GM12878 (cell line): ENCODE data around the gene NRSN2. TPM values are rescaled to one million over a fixed set of nuclear protein-coding genes. Genes with fewer than 3 reads are reported as not detected.

ENCODE experiments used
- ATF7 ChIP-seq: fragments of 450-650 bp; IDR thresholded peaks from 2 replicates; pipeline ENCODE4 v1.6.1; 2016; ENCODE audit warnings: low read depth, mild to moderate bottlenecking
- BHLHE40 ChIP-seq, 2 experiments: fragments of 450-650 bp in 1 of 2; IDR thresholded peaks; 2 replicates each; pipeline ENCODE4 v1.6.1; 2011 to 2017; ENCODE audit warnings: low read depth in 2 of 2, borderline replicate concordance in 1 of 2, improper control_type of control experiment in 1 of 2, low read length in 1 of 2, mild to moderate bottlenecking in 1 of 2
- CHD2 ChIP-seq: IDR thresholded peaks from 2 replicates; pipeline ENCODE4 v1.6.1; 2011; ENCODE audit warnings: low read depth, low read length, improper control_type of control experiment, borderline replicate concordance
- CREM ChIP-seq: IDR thresholded peaks from 2 replicates; pipeline ENCODE4 v1.6.1; 2014; ENCODE audit warnings: antibody characterized with exemption, low read depth
- DPF2 ChIP-seq: fragments of 450-650 bp; IDR thresholded peaks from 2 replicates; pipeline ENCODE4 v1.6.1; 2017; ENCODE audit warnings: mild to moderate bottlenecking
- EGR1 ChIP-seq, 2 experiments: IDR thresholded peaks; 1 replicate in 1 of 2; 2 replicates in 1 of 2; pipeline ENCODE4 v1.6.1; 2011 to 2012; ENCODE audit warnings: low read depth in 2 of 2, low read length in 2 of 2, borderline replicate concordance in 1 of 2, mild to moderate bottlenecking in 1 of 2, moderate library complexity in 1 of 2
- ELK1 ChIP-seq: IDR thresholded peaks from 2 replicates; pipeline ENCODE4 v1.6.1; 2012; ENCODE audit warnings: low read depth, low read length, improper control_type of control experiment
- EZH2 ChIP-seq: IDR thresholded peaks from 2 replicates; pipeline ENCODE4 v1.6.1; 2012; ENCODE audit warnings: low read depth, mild to moderate bottlenecking, control low read depth, inconsistent platforms, low read length, borderline replicate concordance; ENCODE audit not compliant: control insufficient read depth
- GATAD2B ChIP-seq: fragments of 450-650 bp; conservative IDR thresholded peaks from 2 replicates; pipeline ENCODE4 v1.6.1; 2017; ENCODE audit warnings: low read depth, mild to moderate bottlenecking, moderate library complexity
- IKZF2 ChIP-seq, 2 experiments: fragments of 450-650 bp; IDR thresholded peaks; 2 replicates each; pipeline ENCODE4 v1.6.1; 2017; ENCODE audit warnings: mild to moderate bottlenecking in 2 of 2, moderate library complexity in 2 of 2
- MAX ChIP-seq: IDR thresholded peaks from 2 replicates; pipeline ENCODE4 v1.6.1; 2012; ENCODE audit warnings: low read depth, low read length, improper control_type of control experiment
- MLLT1 ChIP-seq: fragments of 450-650 bp; IDR thresholded peaks from 2 replicates; pipeline ENCODE4 v1.6.1; 2016; ENCODE audit warnings: mild to moderate bottlenecking
- MXI1 ChIP-seq: fragments of 150-350 bp; IDR thresholded peaks from 2 replicates; pipeline ENCODE4 v1.6.1; 2011; ENCODE audit warnings: low read depth, mild to moderate bottlenecking, inconsistent platforms, low read length, improper control_type of control experiment
- NFYB ChIP-seq: IDR thresholded peaks from 2 replicates; pipeline ENCODE4 v1.6.1; 2011; ENCODE audit warnings: low read depth, mild to moderate bottlenecking, low read length, improper control_type of control experiment, moderate library complexity; ENCODE audit not compliant: insufficient read depth
- NR2F1 ChIP-seq: fragments of 450-650 bp; conservative IDR thresholded peaks from 2 replicates; pipeline ENCODE4 v1.6.1; 2017; ENCODE audit warnings: mild to moderate bottlenecking
- PAX8 ChIP-seq: fragments of 450-650 bp; IDR thresholded peaks from 2 replicates; pipeline ENCODE4 v1.6.1; 2017; ENCODE audit warnings: mild to moderate bottlenecking, moderate library complexity
- PML ChIP-seq: IDR thresholded peaks from 2 replicates; pipeline ENCODE4 v1.6.1; 2012; ENCODE audit warnings: low read length, inconsistent platforms
- POLR2A ChIP-seq: IDR thresholded peaks from 2 replicates; pipeline ENCODE4 v1.6.1; 2011; ENCODE audit warnings: low read depth, mild to moderate bottlenecking, low read length
- POLR2AphosphoS2 ChIP-seq: IDR thresholded peaks from 2 replicates; pipeline ENCODE4 v1.6.1; 2011; ENCODE audit warnings: low read depth, mild to moderate bottlenecking, low read length, improper control_type of control experiment, moderate library complexity
- POLR2AphosphoS5 ChIP-seq: IDR thresholded peaks from 2 replicates; pipeline ENCODE4 v1.6.1; 2011; ENCODE audit warnings: mild to moderate bottlenecking, low read length, inconsistent platforms
- POU2F2 ChIP-seq: IDR thresholded peaks from 3 replicates; pipeline ENCODE4 v1.6.1; 2011; ENCODE audit warnings: low read depth, mild to moderate bottlenecking, low read length, borderline replicate concordance
- RFX5 ChIP-seq: IDR thresholded peaks from 2 replicates; pipeline ENCODE4 v1.6.1; 2011; ENCODE audit warnings: low read depth, low read length, improper control_type of control experiment
- SIN3A ChIP-seq: IDR thresholded peaks from 2 replicates; pipeline ENCODE4 v1.6.1; 2012; ENCODE audit warnings: low read depth, low read length, improper control_type of control experiment
- SUPT20H ChIP-seq: IDR thresholded peaks from 2 replicates; pipeline ENCODE4 v1.6.1; 2011; ENCODE audit warnings: low read depth, mild to moderate bottlenecking, low read length, moderate library complexity, borderline replicate concordance; ENCODE audit not compliant: control insufficient read depth
- TAF1 ChIP-seq: IDR thresholded peaks from 2 replicates; pipeline ENCODE4 v1.6.1; 2011; ENCODE audit warnings: mild to moderate bottlenecking, low read depth, low read length, borderline replicate concordance
- ZSCAN29 ChIP-seq: fragments of 450-650 bp; IDR thresholded peaks from 2 replicates; pipeline ENCODE4 v1.6.1; 2017; ENCODE audit warnings: mild to moderate bottlenecking, moderate library complexity
- polyA plus RNA-seq, 11 experiments: library from polyadenylated mRNA; depleted of rRNA in 4 of 11; unstranded in 6 of 11; stranded (reverse) in 5 of 11; fragments of >200 nt; fragmentation: Nextera tagmentation in 4 of 11; fragmentation: Illumina TruSeq in 1 of 11; extraction: Ambion mirVana in 4 of 11; extraction: Trizol in 1 of 11; gene quantifications; 1 replicate in 1 of 11; 2 replicates in 10 of 11; pipeline versions ENCODE4 v1.2.1 to v1.2.3, GENCODE V29; 2011 to 2016; ENCODE audit warnings: inconsistent platforms in 2 of 11, missing spikeins in 2 of 11, low read depth in 1 of 11
- total RNA-seq, 4 experiments: library from RNA; depleted of rRNA in 3 of 4; stranded (reverse); fragments of >200 nt in 3 of 4; fragmentation: Illumina TruSeq in 1 of 4; extraction: Trizol in 1 of 4; gene quantifications; 2 replicates each; pipeline versions ENCODE4 v1.2.1 to v1.2.3, GENCODE V29; 2013 to 2021

The NRSN2 gene
- total and polyA plus RNA-seq, 10 of the 15 experiments (the other 5 are each of a cell fraction or from before 2014, with no cell fraction given): 6.2 to 32.4 (median 13.0) TPM

DNA sequence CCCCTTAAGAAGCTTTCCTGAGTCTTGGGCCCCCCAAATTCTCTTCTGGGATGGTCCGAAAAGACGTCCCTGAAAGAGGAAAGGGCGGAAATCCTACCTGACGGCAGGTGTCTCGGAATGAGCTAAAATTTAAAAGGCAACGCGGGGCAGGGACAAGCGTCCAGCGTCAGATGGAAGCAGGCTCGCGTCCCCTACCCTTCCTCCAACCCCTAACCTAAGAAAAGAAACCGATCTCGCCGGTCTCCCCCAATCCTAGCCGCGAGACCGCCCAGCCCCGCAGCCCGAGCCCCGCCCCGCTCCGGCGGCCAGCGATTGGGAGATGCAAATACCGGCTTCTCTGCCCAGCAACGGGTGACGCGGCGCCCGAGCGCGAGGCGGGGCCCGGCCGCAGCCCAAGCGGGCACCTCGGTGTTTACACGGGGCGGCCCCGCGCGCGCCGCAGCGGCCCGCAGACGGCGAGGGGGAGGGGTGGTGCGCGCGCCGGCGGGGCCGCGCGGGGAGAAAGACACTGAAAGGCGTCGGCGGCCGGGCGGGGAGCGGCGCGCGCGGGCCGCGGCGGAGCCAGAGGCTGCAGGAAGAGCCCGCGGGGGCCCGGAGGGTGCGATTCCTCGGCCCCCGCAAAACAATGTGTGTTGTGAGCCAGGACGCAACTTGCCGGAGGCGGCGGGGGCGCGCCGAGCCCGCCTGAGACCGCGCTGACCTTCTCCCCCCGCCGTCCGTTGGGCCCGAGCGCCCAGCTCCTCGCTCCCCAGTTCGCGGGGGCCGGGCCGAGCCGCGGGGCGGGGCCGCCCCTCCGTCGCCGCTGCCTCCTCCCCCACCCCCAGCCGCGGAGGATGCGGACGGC is 21.6 kb upstream of the NRSN2 start, which contains the start of gene SOX12 (continued):
- TF ChIP-seq ATF7 (no peak), POLR2A (peak; percentile 48), RFX5 (peak; percentile 99), TAF1 (peak; percentile 80), POLR2AphosphoS2 (0 out of 2 replicates have a peak, but pooled peaks have one; percentile 27), PML (peak; percentile 56; the same call in 1 of the 2 replicates), ZSCAN29 (0 out of 2 replicates have a peak, but pooled peaks have one; percentile 49), EZH2 (no peak), POU2F2 (peak; percentile 93), IKZF2 (IDR thresholded peaks at IDR 0.05) (no peak), MAX (0 out of 2 replicates have a peak, but pooled peaks have one; percentile 19), NFYB (peak; percentile 66; the same call in 1 of the 2 replicates), SIN3A (0 out of 2 replicates have a peak, but pooled peaks have one; percentile 48), ELK1 (no peak), CREM (peak; percentile 96), POLR2AphosphoS5 (peak; percentile 74), CHD2 (no peak), PAX8 (no peak), EGR1 (IDR thresholded peaks at IDR 0.05; ENCODE audit: borderline replicate concordance in 1 of 2, low read depth in 2 of 2, low read length in 2 of 2) (peak in 1 of 2 experiments; percentile 59; a peak in 1 of 3 replicates), MXI1 (peak; percentile 33; the same call in 1 of the 2 replicates), BHLHE40 (IDR thresholded peaks at IDR 0.05; ENCODE audit: borderline replicate concordance in 1 of 2, low read depth in 2 of 2, low read length in 1 of 2) (peak; percentile 80 to 85), GATAD2B (peak; percentile 69; the same call in 1 of the 2 replicates), SUPT20H (no peak), DPF2 (peak; percentile 65; the same call in 1 of the 2 replicates), NR2F1 (peak; percentile 76; the same call in 1 of the 2 replicates), MLLT1 (peak; percentile 48; the same call in 1 of the 2 replicates)
